ENCODE results near the gene KIZ. TPM values are rescaled to one million over a fixed set of nuclear protein-coding genes. Genes with fewer than 3 reads are reported as not detected.

Gene KIZ
- total and polyA plus RNA-seq, 2 of the 4 experiments (the other 2 are of a cell fraction), result 9.9 to 14.0 TPM

- no peak overlapping the region for H4K8ac ChIP-seq (ENCODE audit: low read depth in 2 of 2, low read length in 2 of 2)
- TF ChIP-seq NFE2L2 (IDR thresholded peaks at IDR 0.05; ENCODE audit: low read depth, low read length), result no peak
- TF ChIP-seq CEBPB (IDR thresholded peaks at IDR 0.05; ENCODE audit: low read depth, low read length), result no peak
- no peak for TF ChIP-seq MXI1 (IDR thresholded peaks at IDR 0.05; ENCODE audit: borderline replicate concordance, low read depth, low read length)
- TF ChIP-seq POLR2A (IDR thresholded peaks at IDR 0.05; ENCODE audit: low read depth, low read length), result no peak
- no peak for TF ChIP-seq RAD21 (IDR thresholded peaks at IDR 0.05; ENCODE audit: low read length)
- TF ChIP-seq BHLHE40 (IDR thresholded peaks at IDR 0.05; ENCODE audit: low read depth, low read length), result no peak
- no peak for TF ChIP-seq RCOR1 (IDR thresholded peaks at IDR 0.05; ENCODE audit: insufficient replicate concordance, low read length)
- no peak for TF ChIP-seq USF2 (IDR thresholded peaks at IDR 0.05; ENCODE audit: low read depth, low read length)
- no peak for TF ChIP-seq MAZ (IDR thresholded peaks at IDR 0.05; ENCODE audit: borderline replicate concordance, low read depth, low read length)
- no peak for TF ChIP-seq CTCF (conservative IDR thresholded peaks at IDR 0.05; ENCODE audit: low read depth, low read length)
- no peak for TF ChIP-seq ELK1 (IDR thresholded peaks at IDR 0.05; ENCODE audit: borderline replicate concordance, low read depth, low read length)
- TF ChIP-seq FOS (IDR thresholded peaks at IDR 0.05; ENCODE audit: low read depth, low read length), result no peak
- TF ChIP-seq MAFK (IDR thresholded peaks at IDR 0.05; ENCODE audit: low read depth, low read length), result no peak
- no peak for TF ChIP-seq SMC3 (IDR thresholded peaks at IDR 0.05; ENCODE audit: low read depth, low read length)
- no peak for TF ChIP-seq CHD1 (IDR thresholded peaks at IDR 0.05; ENCODE audit: low read depth, low read length)
- no peak for TF ChIP-seq RFX5 (IDR thresholded peaks at IDR 0.05; ENCODE audit: low read depth, low read length)
- H2AK5ac ChIP-seq (ENCODE audit: low read depth, low read length), result no peak overlapping the region
- no peaks in the 10 kb centered on the region for H3K4me1 ChIP-seq (ENCODE audit: control insufficient read depth, insufficient read depth, low read length)
- ChIA-PET POLR2A (ENCODE audit: unreplicated experiment) (no interaction called here), CTCF (no interaction called here)
- H3K27ac ChIP-seq (ENCODE audit: insufficient read depth, low read length), result no peak overlapping the region
- WGBS, 2 experiments (ENCODE audit: extremely low coverage in 2 of 2, insufficient read length in 1 of 2), result 82% methylated on average over 8 of the region's 9 CpGs; no CpG with 5 or more reads in 1 of the 2 experiments
- no peak overlapping the region for H3K4me2 ChIP-seq (ENCODE audit: low read depth, low read length)
- H3K9me1 ChIP-seq (ENCODE audit: insufficient read depth, low read length), result 0 out of 2 replicates have a peak, but pooled peaks cover 3% of the 10 kb centered on the region
- intact Hi-C loops (cut with micrococcal nuclease) (no loop called here), in situ Hi-C loops (cut with MboI; ENCODE audit: low sequenced_read_pairs) (no loop called here), dilution Hi-C loops (cut with HindIII; ENCODE audit: low sequenced_read_pairs, unreplicated experiment) (no loop called here)
- no peak overlapping the region for H2BK20ac ChIP-seq (ENCODE audit: low read depth, low read length)
- BruUV-seq (replicated peaks), result no TSS peak
- H4K91ac ChIP-seq (ENCODE audit: insufficient read depth, low read depth, low read length), result no peak overlapping the region
- H3K36me3 ChIP-seq (ENCODE audit: control insufficient read depth, insufficient read depth, low read length), result peaks cover 2% of the 10 kb centered on the region; the same call in 1 of the 2 replicates
- no peak for ATAC-seq (ENCODE audit: low read depth)
- H2BK120ac ChIP-seq (ENCODE audit: low read depth, low read length), result no peak overlapping the region
- H4K5ac ChIP-seq (ENCODE audit: low read depth, low read length), result no peak overlapping the region
- H3K14ac ChIP-seq (replicated peaks; ENCODE audit: low read depth, low read length), result no peak overlapping the region
- H3K9me3 ChIP-seq (ENCODE audit: control insufficient read depth, insufficient read depth, low read length), result no peaks in the 10 kb centered on the region
- no peak overlapping the region for H3K23ac ChIP-seq (ENCODE audit: low read depth, low read length)
- no peaks in the 10 kb centered on the region; the same call in 1 of the 2 replicates for H4K20me1 ChIP-seq (ENCODE audit: insufficient read depth, low read length)
- H3K27me3 ChIP-seq (ENCODE audit: control insufficient read depth, insufficient read depth, low read length), result no peaks in the 10 kb centered on the region
- H2AFZ ChIP-seq (replicated peaks; ENCODE audit: low read length, poor library complexity), result no peak overlapping the region
- DNase-seq, result no peak
- no peaks in the 10 kb centered on the region for H3K79me1 ChIP-seq (ENCODE audit: low read depth in 1 of 2, low read length in 2 of 2)
- H3K9ac ChIP-seq (ENCODE audit: low read depth, low read length), result no peak overlapping the region
- H2BK15ac ChIP-seq (ENCODE audit: low read depth, low read length), result no peak overlapping the region
- H3K4me3 ChIP-seq (ENCODE audit: insufficient read depth, low read depth, low read length), result no peak overlapping the region
- no peak overlapping the region for H3K18ac ChIP-seq (ENCODE audit: low read depth, low read length)
- no peak overlapping the region for H3K4ac ChIP-seq (ENCODE audit: low read depth, low read length)
- H2AK9ac ChIP-seq (replicated peaks; ENCODE audit: low read depth, low read length, poor library complexity), result no peak overlapping the region
- no peak overlapping the region for H2BK5ac ChIP-seq (ENCODE audit: low read depth, low read length, poor library complexity, severe bottlenecking)
- H3K56ac ChIP-seq (ENCODE audit: extremely low read depth, insufficient read depth, low read length), result no peak overlapping the region
Measured at GRCh38 chr20:21149344-21149743, 23.5 kb downstream of the KIZ start.

All from IMR-90 (cell line).